Epithelial cell of umbilical artery (primary cell): Measurements from ENCODE around the gene SEMA6A. TPM values are rescaled to one million over a fixed set of nuclear protein-coding genes. Genes with fewer than 3 reads are reported as not detected.

Experiments used
- total RNA-seq: library from RNA; depleted of rRNA; stranded (reverse); fragments of >200 nt; gene quantifications from 2 replicates; pipeline ENCODE4 v1.2.3, GENCODE V29; 2014

SEMA6A gene, protein sequence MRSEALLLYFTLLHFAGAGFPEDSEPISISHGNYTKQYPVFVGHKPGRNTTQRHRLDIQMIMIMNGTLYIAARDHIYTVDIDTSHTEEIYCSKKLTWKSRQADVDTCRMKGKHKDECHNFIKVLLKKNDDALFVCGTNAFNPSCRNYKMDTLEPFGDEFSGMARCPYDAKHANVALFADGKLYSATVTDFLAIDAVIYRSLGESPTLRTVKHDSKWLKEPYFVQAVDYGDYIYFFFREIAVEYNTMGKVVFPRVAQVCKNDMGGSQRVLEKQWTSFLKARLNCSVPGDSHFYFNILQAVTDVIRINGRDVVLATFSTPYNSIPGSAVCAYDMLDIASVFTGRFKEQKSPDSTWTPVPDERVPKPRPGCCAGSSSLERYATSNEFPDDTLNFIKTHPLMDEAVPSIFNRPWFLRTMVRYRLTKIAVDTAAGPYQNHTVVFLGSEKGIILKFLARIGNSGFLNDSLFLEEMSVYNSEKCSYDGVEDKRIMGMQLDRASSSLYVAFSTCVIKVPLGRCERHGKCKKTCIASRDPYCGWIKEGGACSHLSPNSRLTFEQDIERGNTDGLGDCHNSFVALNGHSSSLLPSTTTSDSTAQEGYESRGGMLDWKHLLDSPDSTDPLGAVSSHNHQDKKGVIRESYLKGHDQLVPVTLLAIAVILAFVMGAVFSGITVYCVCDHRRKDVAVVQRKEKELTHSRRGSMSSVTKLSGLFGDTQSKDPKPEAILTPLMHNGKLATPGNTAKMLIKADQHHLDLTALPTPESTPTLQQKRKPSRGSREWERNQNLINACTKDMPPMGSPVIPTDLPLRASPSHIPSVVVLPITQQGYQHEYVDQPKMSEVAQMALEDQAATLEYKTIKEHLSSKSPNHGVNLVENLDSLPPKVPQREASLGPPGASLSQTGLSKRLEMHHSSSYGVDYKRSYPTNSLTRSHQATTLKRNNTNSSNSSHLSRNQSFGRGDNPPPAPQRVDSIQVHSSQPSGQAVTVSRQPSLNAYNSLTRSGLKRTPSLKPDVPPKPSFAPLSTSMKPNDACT
- total RNA-seq, result 0.15 and 0.32 TPM in 2 replicates

DNA sequence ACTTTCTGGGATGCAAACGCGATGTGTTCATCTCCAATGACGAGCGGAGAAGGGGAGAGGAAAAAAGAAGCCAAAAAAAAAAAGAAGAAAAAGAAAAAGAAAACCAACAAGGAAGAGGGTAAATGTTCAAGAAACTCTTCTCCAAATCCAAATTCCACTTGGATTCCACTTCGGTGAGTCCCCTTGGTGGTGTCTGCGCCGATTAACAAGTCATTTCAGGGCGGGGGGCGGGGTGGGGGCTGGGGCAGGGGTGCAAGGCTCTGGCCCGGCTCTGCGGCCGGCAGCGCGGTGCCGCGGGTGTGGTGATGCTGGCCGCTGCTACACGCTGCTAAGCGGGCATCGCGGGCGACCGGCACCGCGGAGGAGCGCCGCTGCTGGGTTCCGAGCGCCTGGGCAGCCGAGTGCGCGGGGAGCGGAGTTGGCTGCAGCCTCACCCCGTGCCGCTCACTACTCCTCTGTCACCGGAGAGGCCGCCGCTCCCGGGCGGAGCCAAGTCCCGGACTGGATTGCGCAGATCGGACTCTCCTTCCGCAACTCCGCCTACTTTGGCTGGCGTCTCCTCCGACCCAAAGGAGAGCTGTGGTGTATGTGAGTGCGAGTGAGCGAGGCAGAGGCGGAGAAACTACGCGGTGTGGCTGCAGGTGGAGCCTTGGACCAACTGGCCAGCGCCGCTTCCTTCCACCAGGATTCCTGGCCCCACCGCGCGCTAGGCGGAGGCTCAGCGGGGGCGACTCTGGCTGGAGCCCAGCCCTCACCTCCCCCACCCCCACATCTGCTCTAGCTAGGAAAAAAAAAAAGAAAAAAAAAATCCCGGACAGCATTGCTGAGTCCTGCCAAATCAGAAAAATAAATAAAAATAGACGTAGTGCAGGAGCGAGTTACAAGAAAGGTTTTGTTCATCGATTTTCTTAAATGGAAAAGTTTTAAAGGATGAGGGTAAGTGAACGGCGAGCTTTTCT is at the start of gene SEMA6A:
SEMA6A (minus strand) TSS at position 457 of the 959 bp plus-strand sequence. CDS start 69,879 bp downstream, outside the sequence.

